ENCODE data around the gene CDH26. TPM values are rescaled to one million over a fixed set of nuclear protein-coding genes. Genes with fewer than 3 reads are reported as not detected.

CDH26 gene
- total and polyA plus RNA-seq, 2 donors (not counting 1 experiment from before 2014, with no cell fraction given), result 1.8 to 2.3 TPM

- no peaks in the 10 kb centered on the region for H3K27me3 ChIP-seq (replicated peaks in 1 of 4; ENCODE audit: control extremely low read depth in 1 of 4, control insufficient read depth in 3 of 4, insufficient read depth in 4 of 4, low read length in 3 of 4)
- no peak overlapping the region for H2AFZ ChIP-seq (ENCODE audit: insufficient read depth, low read depth, low read length, poor library complexity, severe bottlenecking)
- POLR2A ChIA-PET, result no interaction called here
- H3K9ac ChIP-seq (ENCODE audit: low read length), result no peak overlapping the region
- DNase-seq (no peak), ATAC-seq (ENCODE audit: low read depth) (no peak)
- H3K27me3 Mint-ChIP-seq, result no peaks in the 10 kb centered on the region
- no peaks in the 10 kb centered on the region for H3K36me3 ChIP-seq (replicated peaks in 1 of 2; ENCODE audit: control extremely low read depth in 1 of 2, control insufficient read depth in 1 of 2, extremely low read depth in 1 of 2, insufficient read depth in 2 of 2, low read length in 1 of 2)
- H3K79me2 ChIP-seq (ENCODE audit: control insufficient read depth, insufficient read depth, low read length), result no peaks in the 10 kb centered on the region
- H3K4me1 ChIP-seq (ENCODE audit: control insufficient read depth in 2 of 2, insufficient read depth in 2 of 2, low read length in 2 of 2), result no peaks in the 10 kb centered on the region
- H3K4me3 ChIP-seq (ENCODE audit: control extremely low read depth in 1 of 5, extremely low read depth in 1 of 5, insufficient read depth in 1 of 5, low read depth in 2 of 5, low read length in 4 of 5), result no peak overlapping the region
- no peak overlapping the region for H3K4me3 Mint-ChIP-seq
- peaks cover 0 to 3% (median 0%) of the 10 kb centered on the region in 3 donors for H3K9me3 ChIP-seq (ENCODE audit: control extremely low read depth in 1 of 3, control insufficient read depth in 2 of 3, insufficient read depth in 1 of 3, low read length in 2 of 3)
- H3K9me3 Mint-ChIP-seq (ENCODE audit: insufficient read depth), result peaks cover 2% of the 10 kb centered on the region
- no peak for TF ChIP-seq EZH2 (IDR thresholded peaks at IDR 0.05; ENCODE audit: borderline replicate concordance, insufficient read depth, low read depth, low read length, poor library complexity, severe bottlenecking)
- H3K27ac ChIP-seq (ENCODE audit: low read length in 2 of 2), result no peak overlapping the region
- H3K4me1 Mint-ChIP-seq, result no peaks in the 10 kb centered on the region
- H4K20me1 ChIP-seq (ENCODE audit: control insufficient read depth, insufficient read depth, low read length, poor library complexity, severe bottlenecking), result no peaks in the 10 kb centered on the region
- no peak overlapping the region for H3K4me2 ChIP-seq (replicated peaks; ENCODE audit: low read depth, low read length, poor library complexity, severe bottlenecking)
- CTCF ChIA-PET, result no interaction called here
- intact Hi-C loops (cut with micrococcal nuclease), result no loop called here
- WGBS (ENCODE audit: insufficient coverage), result 73% methylated on average over 15 of the region's 17 CpGs
- H3K27ac Mint-ChIP-seq, result no peak overlapping the region
These were observed 53.6 kb downstream of the CDH26 start for GRCh38 chr20:60011512-60012507.

DNA sequence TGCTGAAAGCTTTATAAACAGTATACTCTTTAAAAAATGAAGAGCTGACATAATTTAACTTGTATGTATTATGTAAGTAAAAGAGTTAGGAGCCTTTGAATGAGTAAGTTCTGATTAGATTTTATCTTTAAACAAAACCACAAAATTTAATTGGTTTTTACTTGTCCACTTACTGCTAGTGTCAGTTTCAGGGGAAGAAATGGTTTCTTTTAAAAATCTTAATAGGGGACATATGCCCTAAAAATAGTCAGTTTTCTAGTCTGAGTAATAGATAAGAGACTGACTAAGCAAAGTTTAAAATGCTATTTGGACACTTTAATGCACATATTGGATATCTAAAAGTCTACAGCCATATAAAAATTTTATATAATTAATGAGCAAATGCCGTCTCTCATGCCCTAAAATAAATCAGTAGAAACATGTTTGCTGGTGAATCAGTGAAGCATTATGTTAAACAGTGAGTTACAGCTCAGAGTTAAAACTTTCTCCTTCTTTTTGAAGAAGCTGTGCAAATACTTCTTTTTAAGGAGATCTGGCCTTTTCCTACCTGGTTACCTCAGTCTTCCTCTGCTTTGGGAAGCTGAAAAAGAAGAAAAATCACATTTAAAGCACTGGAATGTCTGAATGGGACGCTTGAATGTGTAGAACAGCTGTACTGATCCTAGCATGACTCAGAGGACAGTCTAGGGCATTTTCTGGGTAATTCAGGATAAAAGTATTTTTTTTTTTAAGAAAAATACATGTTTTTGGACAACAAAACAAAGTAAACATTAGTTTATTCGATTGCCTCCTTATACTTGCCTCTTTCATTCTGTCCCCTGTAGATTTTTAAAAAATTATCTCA is 55.3 kb downstream of the CDH26 start:
- CTCF ChIA-PET, result no interaction called here
- DNase-seq (no peak), ATAC-seq (ENCODE audit: low read depth) (no peak)
- intact Hi-C loops (cut with micrococcal nuclease), result no loop called here
- no peak overlapping the region for H3K27ac ChIP-seq (ENCODE audit: low read length in 2 of 2)
- Mint-ChIP-seq H3K4me3 (no peak overlapping the region), H3K27ac (no peak overlapping the region), H3K4me1 (no peaks in the 10 kb centered on the region), H3K27me3 (no peaks in the 10 kb centered on the region), H3K9me3 (ENCODE audit: insufficient read depth) (peaks cover 11% of the 10 kb centered on the region)
- no peak overlapping the region for H2AFZ ChIP-seq (ENCODE audit: insufficient read depth, low read depth, low read length, poor library complexity, severe bottlenecking)
- no peaks in the 10 kb centered on the region for H3K79me2 ChIP-seq (ENCODE audit: control insufficient read depth, insufficient read depth, low read length)
- H3K9me3 ChIP-seq (ENCODE audit: control extremely low read depth in 1 of 3, control insufficient read depth in 2 of 3, insufficient read depth in 1 of 3, low read length in 2 of 3), result peaks cover 0 to 5% (median 0%) of the 10 kb centered on the region in 3 donors
- H4K20me1 ChIP-seq (ENCODE audit: control insufficient read depth, insufficient read depth, low read length, poor library complexity, severe bottlenecking), result no peaks in the 10 kb centered on the region
- no peak overlapping the region for H3K9ac ChIP-seq (ENCODE audit: low read length)
- POLR2A ChIA-PET, result no interaction called here
- H3K4me1 ChIP-seq (ENCODE audit: control insufficient read depth in 2 of 2, insufficient read depth in 2 of 2, low read length in 2 of 2), result no peaks in the 10 kb centered on the region
- H3K4me2 ChIP-seq (replicated peaks; ENCODE audit: low read depth, low read length, poor library complexity, severe bottlenecking), result no peak overlapping the region
- no peaks in the 10 kb centered on the region for H3K27me3 ChIP-seq (replicated peaks in 1 of 4; ENCODE audit: control extremely low read depth in 1 of 4, control insufficient read depth in 3 of 4, insufficient read depth in 4 of 4, low read length in 3 of 4)
- H3K36me3 ChIP-seq (replicated peaks in 1 of 2; ENCODE audit: control extremely low read depth in 1 of 2, control insufficient read depth in 1 of 2, extremely low read depth in 1 of 2, insufficient read depth in 2 of 2, low read length in 1 of 2), result no peaks in the 10 kb centered on the region
- no CpG with 5 or more reads among the region's 3 CpGs for WGBS (ENCODE audit: insufficient coverage)
- no peak overlapping the region for H3K4me3 ChIP-seq (ENCODE audit: control extremely low read depth in 1 of 5, extremely low read depth in 1 of 5, insufficient read depth in 1 of 5, low read depth in 2 of 5, low read length in 4 of 5)
- TF ChIP-seq EZH2 (IDR thresholded peaks at IDR 0.05; ENCODE audit: borderline replicate concordance, insufficient read depth, low read depth, low read length, poor library complexity, severe bottlenecking), result no peak
- no peak for TF ChIP-seq CTCF (IDR thresholded peaks at IDR 0.05)

All from B cell (primary cell).